HG03571 (cell line): Measurements from ENCODE around the gene SLC24A4.

ENCODE experiments used
- ATAC-seq: cut with Tn5 transposase; IDR thresholded peaks from one replicate; pipeline ENCODE4 v1.9.1; 2021; ENCODE audit not compliant: unreplicated experiment

SLC24A4 gene

DNA sequence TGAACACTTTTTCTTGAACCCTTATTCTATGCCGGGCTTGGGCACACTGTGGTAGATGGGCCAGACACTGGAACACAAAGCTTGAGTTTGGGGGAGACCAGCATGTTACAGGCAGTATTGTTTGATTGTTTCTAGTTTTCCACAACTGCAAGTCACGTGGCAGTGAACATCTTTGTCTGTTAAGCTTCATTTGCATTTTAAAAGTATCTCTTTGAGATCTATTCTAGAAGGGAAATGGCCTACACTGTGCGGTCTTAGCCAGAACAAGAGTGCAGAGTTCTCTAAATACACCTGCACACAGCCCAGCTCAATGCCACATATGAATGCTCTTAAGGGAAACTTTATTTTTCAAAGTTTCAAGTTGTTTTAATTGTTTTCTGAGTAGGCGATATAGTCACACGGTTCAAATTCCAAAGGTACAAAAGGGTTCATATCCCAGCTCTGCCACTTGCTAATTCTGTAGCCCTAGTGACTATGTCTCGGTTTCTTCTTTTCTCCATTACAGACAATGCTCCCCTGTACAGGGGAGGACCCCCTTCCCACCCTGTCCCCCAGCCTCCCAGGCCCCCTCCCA lies 215.5 kb downstream of the SLC24A4 start:
- no peak for ATAC-seq

DNA sequence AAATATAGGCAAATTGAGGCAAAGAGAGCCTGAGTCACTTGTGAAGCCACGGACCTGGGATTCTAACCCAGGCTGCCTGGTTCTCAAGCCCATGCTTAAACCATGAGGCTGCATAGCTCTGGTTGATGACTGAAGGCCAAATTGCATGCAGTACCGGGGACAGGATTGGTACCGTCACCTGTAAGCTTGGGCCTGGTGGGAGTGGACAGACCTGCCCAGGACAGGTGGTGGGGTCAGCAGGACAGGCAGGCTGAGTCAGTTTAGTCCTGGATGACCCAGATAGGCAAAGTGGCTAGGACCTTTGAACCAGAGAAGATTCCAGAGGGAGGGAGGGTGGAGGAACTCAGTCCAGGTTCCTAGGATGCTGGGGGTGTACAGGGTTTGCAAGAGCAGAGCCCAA lies 216.5 kb downstream of the SLC24A4 start:
- no peak for ATAC-seq

DNA sequence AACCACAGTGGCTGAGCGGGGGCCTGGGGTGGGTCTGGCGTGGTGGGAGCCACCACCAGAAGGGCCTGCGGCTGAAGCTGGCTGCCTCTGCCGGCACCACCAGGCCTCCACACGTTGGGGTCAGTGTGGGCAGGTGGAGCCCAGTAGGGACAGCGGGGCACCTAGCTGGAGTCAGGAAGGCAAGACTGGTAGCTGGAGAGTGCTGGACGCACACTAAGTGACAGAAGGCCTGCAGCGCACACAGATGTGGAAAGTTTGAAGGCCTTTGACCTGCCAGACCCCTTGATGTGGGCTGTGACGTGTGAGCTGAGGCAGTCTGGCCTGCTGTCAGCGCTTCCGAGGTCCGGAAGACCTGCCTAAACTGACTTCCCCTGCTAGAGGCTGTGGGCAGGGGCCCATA lies 216.9 kb downstream of the SLC24A4 start:
- no peak for ATAC-seq

DNA sequence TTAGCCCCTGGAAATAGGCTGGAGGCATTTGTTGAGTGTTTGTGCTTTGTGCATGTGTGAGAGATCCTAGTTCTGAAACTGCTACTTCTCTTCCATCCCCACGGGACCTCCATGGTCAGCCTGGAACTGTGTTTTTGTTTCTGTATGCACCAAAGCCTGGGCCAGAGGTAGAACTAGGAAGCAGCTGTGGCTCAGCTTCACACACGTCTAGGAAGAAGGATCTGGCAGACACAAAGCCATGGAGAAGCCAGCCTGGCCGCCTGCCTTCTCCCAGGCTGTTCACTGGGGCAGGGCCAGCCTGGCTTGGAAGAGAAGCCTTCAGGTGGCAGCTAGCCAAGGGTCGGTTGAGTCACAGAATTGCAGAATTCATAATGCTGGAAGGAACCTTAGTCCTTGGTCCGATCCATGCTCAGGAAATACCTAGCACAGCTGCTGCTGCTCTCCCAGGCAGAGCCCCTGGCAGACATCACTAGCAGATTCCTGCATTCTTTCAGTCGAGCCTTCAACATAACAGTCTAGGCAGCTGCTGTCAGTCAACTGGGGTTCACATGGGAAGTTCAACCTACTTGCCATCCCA lies 217.6 kb downstream of the SLC24A4 start:
- ATAC-seq, result no peak

DNA sequence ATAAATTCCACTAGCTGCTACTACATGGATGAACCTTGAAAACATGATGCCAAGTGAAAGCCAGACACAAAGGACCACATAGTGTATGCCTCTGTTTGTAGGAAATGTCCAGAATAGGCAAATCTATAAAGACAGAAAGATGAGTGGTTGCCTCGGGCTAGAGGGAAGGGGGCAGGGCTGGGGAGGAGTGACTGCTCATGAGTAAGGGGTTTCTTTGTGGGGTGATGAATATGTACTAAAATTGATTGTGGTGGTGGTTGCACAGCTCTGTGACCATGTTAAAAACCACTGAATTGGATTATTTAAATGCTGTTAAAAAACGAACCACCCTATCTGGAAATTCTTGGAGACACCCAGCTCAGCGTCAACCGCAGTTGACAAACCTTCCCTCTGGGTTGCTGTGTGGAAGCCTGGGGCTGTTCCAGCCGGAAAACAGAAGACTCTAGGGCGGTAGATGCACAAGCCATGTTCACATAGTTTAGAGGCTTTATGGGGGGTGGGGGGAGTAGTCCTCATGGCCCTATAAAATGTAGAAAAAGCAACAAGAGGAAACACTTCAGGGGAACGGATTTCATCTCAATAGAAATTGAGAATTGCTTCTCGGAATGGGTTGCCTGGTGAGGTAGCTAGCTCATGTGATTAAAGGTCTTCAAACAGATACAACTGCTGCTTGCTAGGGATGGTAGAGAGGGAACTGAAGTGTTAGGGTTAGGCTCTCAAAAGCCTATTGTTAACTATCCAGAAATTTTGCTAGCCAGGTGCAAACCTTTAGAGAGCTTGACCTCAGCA lies 220.0 kb downstream of the SLC24A4 start:
- ATAC-seq, result no peak

DNA sequence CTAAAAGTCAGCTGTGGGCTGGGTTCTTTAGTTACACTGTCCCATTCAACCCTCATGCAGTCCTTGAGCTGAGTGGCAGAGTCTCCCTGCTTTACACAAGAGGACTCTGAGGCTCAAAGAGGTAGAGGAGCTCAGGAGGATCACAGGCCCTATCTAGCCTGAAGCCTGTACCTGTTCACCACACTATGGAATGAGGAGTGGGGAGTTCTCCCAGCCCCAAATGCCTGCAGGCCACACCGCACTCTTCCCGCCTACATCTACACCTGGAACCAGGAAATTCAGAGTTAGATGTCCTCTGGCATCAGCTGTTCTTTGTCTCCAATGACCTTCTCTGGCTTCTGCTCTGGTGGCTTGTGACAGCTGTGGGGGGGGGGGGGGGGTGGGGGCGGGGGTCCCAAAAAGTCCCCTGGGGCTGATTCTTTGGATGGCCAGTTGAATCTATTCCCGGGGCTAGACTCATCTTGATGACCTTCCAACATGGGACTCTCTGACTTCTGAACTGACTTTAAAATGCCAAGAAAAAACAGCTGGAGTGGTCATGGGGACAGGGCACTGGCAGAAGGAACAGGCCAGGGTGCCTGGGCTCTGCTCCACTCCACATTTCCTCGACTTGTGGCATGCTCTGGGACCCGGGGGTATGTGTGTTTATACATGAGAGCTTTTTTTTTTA lies 221.2 kb downstream of the SLC24A4 start:
- ATAC-seq, result no peak

DNA sequence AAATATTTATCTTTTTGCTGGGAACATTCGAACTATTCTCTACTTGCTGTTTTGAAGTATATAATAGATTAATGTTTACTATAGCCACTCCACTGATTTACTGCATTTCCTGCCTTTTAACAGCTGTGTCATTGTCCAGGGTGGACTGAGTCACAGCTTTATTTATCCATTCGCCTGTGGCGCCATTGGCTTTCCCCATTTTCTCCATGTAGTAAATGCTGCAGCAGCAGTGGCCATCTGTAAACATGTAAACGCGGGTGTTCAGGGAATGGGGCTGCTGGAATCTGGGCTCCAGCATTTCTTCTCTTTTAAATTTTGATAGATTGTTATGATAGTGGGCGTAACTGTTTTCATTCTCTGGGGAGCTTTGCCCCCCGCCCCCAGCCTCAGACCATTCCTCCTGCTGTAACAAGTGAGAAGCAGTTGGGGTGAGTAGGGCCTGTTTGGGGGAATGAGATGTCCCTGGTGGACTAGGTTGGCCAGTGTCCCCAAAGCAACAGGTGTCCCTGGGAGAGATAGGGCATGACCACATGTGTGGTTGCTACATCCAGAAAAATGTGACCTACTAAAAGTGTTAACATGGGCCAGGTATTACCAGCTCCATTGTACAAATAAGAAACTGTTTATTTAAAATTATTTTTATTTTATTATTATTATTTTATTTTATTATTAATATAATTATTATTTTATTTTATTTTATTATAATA lies 223.5 kb downstream of the SLC24A4 start:
- no peak for ATAC-seq

DNA sequence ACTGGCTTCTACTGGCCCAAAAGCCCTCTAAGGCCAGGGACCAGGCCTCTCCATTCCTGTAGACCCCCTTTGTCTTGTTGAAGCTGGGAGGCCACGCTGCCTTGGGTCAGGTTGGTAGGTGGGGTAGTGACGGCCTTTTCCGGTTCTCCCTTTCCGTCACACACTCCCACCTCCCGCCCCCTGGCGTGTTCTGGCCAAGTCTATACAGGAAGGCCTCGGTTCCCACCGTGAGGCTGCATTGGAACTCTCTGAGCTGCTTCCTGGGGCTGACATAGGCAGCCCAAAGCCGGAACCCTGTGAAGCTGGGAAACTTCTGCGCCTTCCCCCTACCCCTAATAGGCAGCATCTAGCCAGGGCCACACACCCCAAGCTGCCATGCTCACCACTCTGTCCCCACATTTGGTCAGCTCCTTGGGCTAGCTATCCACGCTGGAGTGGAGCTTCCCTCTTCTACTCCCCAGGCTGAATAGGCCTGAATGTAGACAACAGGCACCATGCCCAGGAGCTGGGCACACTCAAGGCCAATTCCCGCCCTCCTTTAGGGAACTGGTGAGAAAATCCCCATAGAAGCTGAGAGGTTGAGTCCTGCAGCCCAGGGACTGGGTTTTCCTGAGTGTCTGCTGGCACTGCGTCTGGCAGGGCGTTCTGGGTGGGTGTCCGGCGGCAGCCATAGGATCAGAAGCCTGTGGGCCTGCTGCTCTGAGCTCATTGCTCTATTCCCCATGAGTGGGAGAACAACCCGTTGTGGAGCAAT lies 226.3 kb downstream of the SLC24A4 start:
- no peak for ATAC-seq

DNA sequence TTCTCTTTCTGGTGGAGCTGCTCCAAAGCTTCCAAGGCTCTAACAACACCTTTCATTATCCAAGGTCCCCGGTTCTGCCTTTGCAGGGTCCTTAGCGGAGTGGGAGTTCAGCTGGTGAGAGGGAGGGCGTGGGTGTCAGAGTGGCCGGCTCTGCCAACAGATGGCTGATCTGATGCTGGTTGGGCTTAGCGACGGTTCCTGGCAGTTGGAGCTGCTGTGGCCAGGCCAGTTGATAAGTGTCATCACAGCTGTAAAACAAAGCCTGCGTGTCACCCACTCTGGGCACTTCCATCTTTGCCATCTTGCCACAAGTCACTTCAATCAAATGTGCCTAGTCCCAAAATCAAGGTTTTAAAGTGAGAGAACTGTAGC lies 226.9 kb downstream of the SLC24A4 start:
- no peak for ATAC-seq
